H9 (cell line): ENCODE data around the gene PMAIP1. TPM values are rescaled to one million over a fixed set of nuclear protein-coding genes. Genes with fewer than 3 reads are reported as not detected.

Source experiments
- DNase-seq: peaks from one replicate; pipeline ENCODE4 v3.0.0-alpha.2; 2017
- H2AFZ ChIP-seq: one replicate; pipeline ENCODE4 v1.6.1; 2013; ENCODE audit warnings: mild to moderate bottlenecking, low read length, control low read depth, moderate library complexity
- H2AK5ac ChIP-seq: 2 replicates; pipeline ENCODE4 v1.6.1; 2013; ENCODE audit warnings: low read length, control low read depth, mixed read lengths; ENCODE audit not compliant: insufficient read length
- H2BK120ac ChIP-seq: one replicate; pipeline ENCODE4 v1.6.1; 2013; ENCODE audit warnings: low read depth, mild to moderate bottlenecking, low read length, control low read depth, inconsistent platforms; ENCODE audit not compliant: poor library complexity, severe bottlenecking
- H2BK12ac ChIP-seq: 2 replicates; pipeline ENCODE4 v1.6.1; 2013; ENCODE audit warnings: low read length, control low read depth, mixed read lengths, low read depth; ENCODE audit not compliant: insufficient read length
- H2BK15ac ChIP-seq: 2 replicates; pipeline ENCODE4 v1.6.1; 2013; ENCODE audit warnings: low read depth, low read length, control low read depth
- H2BK20ac ChIP-seq: one replicate; pipeline ENCODE4 v1.6.1; 2013; ENCODE audit warnings: low read depth, mild to moderate bottlenecking, low read length, control low read depth, inconsistent platforms; ENCODE audit not compliant: poor library complexity, severe bottlenecking
- H2BK5ac ChIP-seq: 2 replicates; pipeline ENCODE4 v1.6.1; 2013; ENCODE audit warnings: low read length, control low read depth, mixed read lengths; ENCODE audit not compliant: insufficient read length
- H3K14ac ChIP-seq: 2 replicates; pipeline ENCODE4 v1.6.1; 2013; ENCODE audit warnings: low read length, control low read depth; ENCODE audit not compliant: insufficient read depth
- H3K18ac ChIP-seq: 2 replicates; pipeline ENCODE4 v1.6.1; 2013; ENCODE audit warnings: low read depth, mild to moderate bottlenecking, mixed read lengths, low read length, control low read depth; ENCODE audit not compliant: insufficient read length
- H3K23ac ChIP-seq: 2 replicates; pipeline ENCODE4 v1.6.1; 2013; ENCODE audit warnings: low read length, control low read depth, mixed read lengths, low read depth; ENCODE audit not compliant: insufficient read length
- H3K23me2 ChIP-seq: 2 replicates; pipeline ENCODE4 v1.6.1; 2013; ENCODE audit warnings: low read depth, mild to moderate bottlenecking, mixed read lengths, low read length, control low read depth; ENCODE audit not compliant: insufficient read length, poor library complexity, severe bottlenecking
- H3K27ac ChIP-seq: 2 replicates; pipeline ENCODE4 v1.5.1; 2013; ENCODE audit warnings: low read length, control low read depth, mixed read lengths, low read depth; ENCODE audit not compliant: insufficient read length
- H3K27me3 ChIP-seq: 2 replicates; pipeline ENCODE4 v1.6.1; 2013; ENCODE audit warnings: low read length, control low read depth, inconsistent platforms; ENCODE audit not compliant: insufficient read depth
- H3K4ac ChIP-seq: 2 replicates; pipeline ENCODE4 v1.6.1; 2013; ENCODE audit warnings: low read depth, mild to moderate bottlenecking, control low read depth, inconsistent platforms, low read length, moderate library complexity
- H3K4me1 ChIP-seq: 2 replicates; pipeline ENCODE4 v1.6.1; 2013; ENCODE audit warnings: low read length, control low read depth, inconsistent platforms; ENCODE audit not compliant: insufficient read depth
- H3K4me2 ChIP-seq: 2 replicates; pipeline ENCODE4 v1.6.1; 2013; ENCODE audit warnings: low read length, control low read depth, mixed read lengths; ENCODE audit not compliant: insufficient read length, insufficient read depth
- H3K56ac ChIP-seq: 2 replicates; pipeline ENCODE4 v1.6.1; 2013; ENCODE audit warnings: low read depth, mild to moderate bottlenecking, mixed read lengths, low read length, control low read depth; ENCODE audit not compliant: insufficient read length
- H3K79me1 ChIP-seq: 2 replicates; pipeline ENCODE4 v1.6.1; 2013; ENCODE audit warnings: low read depth, mild to moderate bottlenecking, moderate library complexity, low read length, control low read depth, inconsistent platforms; ENCODE audit not compliant: insufficient read depth, poor library complexity, severe bottlenecking
- H3K79me2 ChIP-seq: 2 replicates; pipeline ENCODE4 v1.6.1; 2013; ENCODE audit warnings: low read length, control low read depth, inconsistent platforms; ENCODE audit not compliant: insufficient read depth
- H3K9ac ChIP-seq: 2 replicates; pipeline ENCODE4 v1.6.1; 2013; ENCODE audit warnings: low read length, control low read depth, mixed read lengths; ENCODE audit not compliant: insufficient read length; ENCODE audit errors: extremely low read depth
- H3K9me3 ChIP-seq: one replicate; pipeline ENCODE4 v1.6.1; 2013; ENCODE audit warnings: low read depth, low read length, inconsistent platforms; ENCODE audit not compliant: control insufficient read depth
- H3T11ph ChIP-seq: one replicate; pipeline ENCODE4 v1.6.1; 2013; ENCODE audit warnings: mild to moderate bottlenecking, low read length, control low read depth, inconsistent platforms
- H4K20me1 ChIP-seq: one replicate; pipeline ENCODE4 v1.6.1; 2013; ENCODE audit not compliant: control insufficient read depth, insufficient read length, insufficient read depth
- H4K5ac ChIP-seq: 2 replicates; pipeline ENCODE4 v1.6.1; 2013; ENCODE audit warnings: low read depth, mild to moderate bottlenecking, mixed read lengths, low read length, control low read depth; ENCODE audit not compliant: insufficient read length
- H4K8ac ChIP-seq: replicated peaks from 2 replicates; pipeline ENCODE4 v1.6.1; 2013; ENCODE audit warnings: low read length, control low read depth, mixed read lengths, low read depth; ENCODE audit not compliant: insufficient read length
- H4K91ac ChIP-seq: 2 replicates; pipeline ENCODE4 v1.6.1; 2013; ENCODE audit warnings: low read depth, mild to moderate bottlenecking, moderate library complexity, mixed read lengths, low read length, control low read depth; ENCODE audit not compliant: insufficient read length
- H3K27ac Mint-ChIP-seq, 3 experiments: 2 replicates in 2 of 3; 3 replicates in 1 of 3; pipeline ENCODE4 v1.8.0; 2020 to 2021; ENCODE audit warnings: mixed read lengths in 3 of 3, mild to moderate bottlenecking in 1 of 3, moderate library complexity in 1 of 3
- H3K27me3 Mint-ChIP-seq: 2 replicates; pipeline ENCODE4 v1.8.0; 2021; ENCODE audit warnings: low read depth, mild to moderate bottlenecking, moderate library complexity, mixed read lengths
- H3K36me3 Mint-ChIP-seq, 3 experiments: 2 replicates in 2 of 3; 3 replicates in 1 of 3; pipeline ENCODE4 v1.8.0; 2020 to 2021; ENCODE audit warnings: low read depth in 3 of 3, mixed read lengths in 3 of 3; ENCODE audit not compliant: insufficient read depth in 1 of 3
- H3K4me1 Mint-ChIP-seq, 2 experiments: 2 replicates each; pipeline ENCODE4 v1.8.0; 2020; ENCODE audit warnings: mixed read lengths in 2 of 2
- H3K4me3 Mint-ChIP-seq, 2 experiments: 2 replicates in 1 of 2; 3 replicates in 1 of 2; pipeline ENCODE4 v1.8.0; 2020 to 2021; ENCODE audit warnings: mild to moderate bottlenecking in 2 of 2, mixed read lengths in 2 of 2, moderate library complexity in 1 of 2
- H3K9me3 Mint-ChIP-seq, 2 experiments: 2 replicates in 1 of 2; 3 replicates in 1 of 2; pipeline ENCODE4 v1.8.0; 2020; ENCODE audit warnings: mild to moderate bottlenecking in 2 of 2, mixed read lengths in 2 of 2, moderate library complexity in 1 of 2
- CTCF ChIP-seq: fragments of 200-600 bp; sonication (generic); conservative IDR thresholded peaks from 3 replicates; pipeline ENCODE4 v1.8.0; 2021; ENCODE audit warnings: antibody characterized with exemption, mild to moderate bottlenecking
- WGBS: extraction: QIAGEN DNeasy Blood & Tissue Kit; methylation state at CpG from one replicate; pipeline ENCODE4 v1.1.7; 2013; ENCODE audit warnings: missing lambda C conversion rate, low lambda C conversion rate, mixed read lengths; ENCODE audit not compliant: insufficient read length; ENCODE audit errors: extremely low coverage; 5-methylcytosine and 5-hydroxymethylcytosine counted together
- total RNA-seq: library from RNA; stranded (reverse); gene quantifications from 2 replicates; pipeline ENCODE4 v1.2.1, GENCODE V29; 2021

PMAIP1 gene
- total RNA-seq, 1 experiment from 2014 or later: 152 TPM

GRCh38 chr18:59918997-59919396 is 19.2 kb downstream of the PMAIP1 start:
- Histone ChIP-seq H4K91ac (no peak overlapping the region), H3K79me2 (no peaks in the 10 kb centered on the region), H3K79me1 (no peaks in the 10 kb centered on the region), H3K18ac (no peak overlapping the region), H3K4ac (no peak overlapping the region), H3K4me2 (no peak overlapping the region), H3K27ac (no peak overlapping the region), H2BK120ac (no peak overlapping the region), H2BK15ac (no peak overlapping the region), H3K9me3 (no peaks in the 10 kb centered on the region), H2BK20ac (no peak overlapping the region), H3T11ph (no peak overlapping the region), H3K56ac (no peak overlapping the region), H3K23ac (no peak overlapping the region), H3K27me3 (no peaks in the 10 kb centered on the region), H4K5ac (no peak overlapping the region), H2AK5ac (no peak overlapping the region), H2BK12ac (no peak overlapping the region), H3K14ac (no peak overlapping the region), H2BK5ac (no peak overlapping the region), H4K8ac (no peak overlapping the region), H3K4me1 (peaks cover 4% of the 10 kb centered on the region), H3K23me2 (no peaks in the 10 kb centered on the region), H4K20me1 (no peaks in the 10 kb centered on the region), H3K9ac (no peak overlapping the region), H2AFZ (no peak overlapping the region)
- Mint-ChIP-seq H3K27me3 (no peaks in the 10 kb centered on the region), H3K4me1 (peaks cover 15 to 17% of the 10 kb centered on the region in 2 experiments), H3K36me3 (no peaks in the 10 kb centered on the region), H3K4me3 (no peak overlapping the region), H3K27ac (no peak overlapping the region), H3K9me3 (no peaks in the 10 kb centered on the region)
- TF ChIP-seq CTCF: no peak
- no CpG with 5 or more reads among the region's 6 CpGs for WGBS
- no peak for DNase-seq
